ENCODE measurements around the gene WDR73. TPM values are rescaled to one million over a fixed set of nuclear protein-coding genes. Genes with fewer than 3 reads are reported as not detected.
A peak's percentile ranks its signal among the peaks of the same experiment; 100 is the strongest.

WDR73 gene
- polyA plus RNA-seq, 6 donors from 2014 or later = 15.0 to 22.2 (median 18.0) TPM

DNA sequence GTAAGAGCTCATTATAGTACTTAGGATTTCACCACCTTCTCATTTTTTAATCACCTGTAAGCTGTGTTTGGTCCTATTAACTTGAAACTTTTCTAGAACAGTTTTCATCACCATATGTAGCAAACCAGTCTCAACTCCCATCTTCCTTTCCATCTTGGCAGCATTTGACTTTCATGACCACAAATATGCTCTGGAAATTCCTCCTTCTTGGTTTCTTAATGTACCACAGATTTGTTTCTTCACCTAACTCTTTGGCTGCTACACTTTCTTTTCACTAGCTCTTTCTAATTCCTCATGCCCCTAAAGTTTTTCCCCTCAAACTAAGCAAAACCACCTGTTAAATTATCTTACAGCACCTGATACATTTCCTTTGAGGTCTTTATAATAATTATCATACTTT, 17.1 kb upstream of the WDR73 start:
- peak overlapping the region in 1 of 6 donors; percentile 24 for H3K27ac Mint-ChIP-seq
- H3K4me3 Mint-ChIP-seq = no peak overlapping the region
- ATAC-seq (ENCODE audit: low read depth in 2 of 2) (no peak), DNase-seq (no peak)
- H3K9me3 Mint-ChIP-seq = no peaks in the 10 kb centered on the region
- H3K36me3 Mint-ChIP-seq = peaks cover 4 to 23% of the 10 kb centered on the region in 2 donors
- H3K4me1 Mint-ChIP-seq = peaks cover 0 to 3% (median 0%) of the 10 kb centered on the region in 3 donors
- no peaks in the 10 kb centered on the region for H3K27me3 Mint-ChIP-seq

DNA sequence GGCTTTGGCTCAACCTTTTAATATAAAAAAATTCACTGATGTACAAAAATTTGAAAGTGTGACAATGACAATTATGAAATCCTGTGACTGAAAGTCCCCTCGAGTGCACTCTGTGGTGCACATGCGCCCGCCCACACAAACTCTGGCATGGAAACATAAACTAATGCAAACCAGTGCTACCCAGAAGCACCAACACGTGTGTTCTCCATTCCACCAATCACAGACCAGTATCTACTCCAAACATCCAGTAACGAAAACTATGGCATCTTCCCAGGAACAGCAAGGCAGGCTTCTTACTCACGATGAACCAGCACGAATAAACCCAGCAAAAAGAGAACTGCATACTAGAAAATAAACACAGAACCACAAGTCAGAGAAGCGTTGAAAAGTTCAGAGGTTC, 15.6 kb upstream of the WDR73 start:
- Mint-ChIP-seq H3K27ac (peak overlapping the region in 1 of 6 donors; percentile 64), H3K4me1 (peaks cover 0 to 3% (median 0%) of the 10 kb centered on the region in 3 donors), H3K27me3 (no peaks in the 10 kb centered on the region), H3K36me3 (peaks cover 4 to 23% of the 10 kb centered on the region in 2 donors), H3K4me3 (peak overlapping the region in 1 of 8 donors; percentile 16), H3K9me3 (no peaks in the 10 kb centered on the region)
- no peak for DNase-seq
- no peak for ATAC-seq (ENCODE audit: low read depth in 2 of 2)

DNA sequence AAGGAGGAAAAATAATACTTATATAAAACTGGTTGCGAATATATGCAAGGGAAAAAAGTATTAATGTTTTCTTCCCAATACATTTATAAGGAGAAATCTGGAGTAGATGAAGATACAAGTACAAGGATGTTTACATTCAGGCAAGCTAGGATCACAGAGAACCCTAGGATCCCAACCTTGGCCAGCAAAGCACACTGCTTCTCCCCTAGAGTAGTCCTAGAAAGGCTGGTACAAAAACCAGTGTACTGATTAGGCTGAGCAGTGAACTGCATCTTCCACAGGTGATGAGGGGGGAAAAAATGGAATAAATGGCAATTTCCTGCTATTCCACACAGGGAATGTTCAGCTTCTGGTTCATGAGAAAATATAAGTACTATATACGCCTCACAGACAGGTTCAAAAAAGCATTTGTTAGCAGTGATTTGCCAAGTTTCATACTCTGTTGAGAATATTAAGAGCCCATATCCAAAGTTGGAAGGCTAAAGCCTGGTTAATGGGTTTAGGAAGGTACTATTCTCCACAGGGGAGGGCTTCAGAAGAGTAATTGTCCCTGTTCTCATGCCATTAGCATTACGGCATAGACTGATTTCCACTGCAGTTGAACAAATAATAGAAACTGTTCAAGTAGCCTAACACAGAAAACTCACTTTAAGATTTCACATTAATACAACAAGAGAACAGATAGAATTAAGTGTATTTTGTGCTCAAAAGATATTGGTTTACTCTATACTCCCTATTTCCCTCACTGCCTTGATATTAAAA, 14.3 kb upstream of the WDR73 start:
- no peak overlapping the region for H3K4me3 Mint-ChIP-seq
- no peak for ATAC-seq (ENCODE audit: low read depth in 2 of 2)

DNA sequence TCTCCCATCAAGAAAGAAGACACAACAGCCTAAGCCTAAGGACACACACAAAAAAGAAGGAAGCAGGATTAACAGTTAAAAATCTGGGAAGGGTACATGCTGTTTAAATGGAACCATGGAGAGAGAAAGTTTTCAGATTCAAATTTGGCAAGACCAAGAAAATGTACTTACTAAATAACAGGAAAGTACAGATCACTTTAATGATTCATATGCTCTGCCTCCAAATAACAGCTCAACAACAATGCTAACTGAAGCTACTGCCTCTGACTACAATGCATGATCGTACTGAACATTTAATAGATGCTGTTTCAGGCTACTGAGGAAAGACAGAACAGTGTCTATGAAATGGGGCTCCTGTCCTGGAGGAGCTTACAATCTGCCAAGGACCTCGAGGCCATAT, 12.3 kb upstream of the WDR73 start:
- Mint-ChIP-seq H3K27ac (peak overlapping the region in 3 of 6 donors; percentile 24 to 79 (median 49)), H3K9me3 (no peaks in the 10 kb centered on the region), H3K27me3 (no peaks in the 10 kb centered on the region), H3K4me1 (no peaks in the 10 kb centered on the region), H3K36me3 (peaks cover 4 to 12% of the 10 kb centered on the region in 2 donors), H3K4me3 (no peak overlapping the region)
- ATAC-seq (ENCODE audit: low read depth in 2 of 2) (no peak), DNase-seq (no peak)

More for the DNA sequence above, 14.3 kb upstream of the WDR73 start:
- H3K36me3 Mint-ChIP-seq = peaks cover 4 to 20% of the 10 kb centered on the region in 2 donors
- no peaks in the 10 kb centered on the region for H3K27me3 Mint-ChIP-seq
- H3K9me3 Mint-ChIP-seq = no peaks in the 10 kb centered on the region
- DNase-seq = no peak
- H3K4me1 Mint-ChIP-seq = peaks cover 0 to 3% (median 0%) of the 10 kb centered on the region in 3 donors
- no peak overlapping the region for H3K27ac Mint-ChIP-seq

DNA sequence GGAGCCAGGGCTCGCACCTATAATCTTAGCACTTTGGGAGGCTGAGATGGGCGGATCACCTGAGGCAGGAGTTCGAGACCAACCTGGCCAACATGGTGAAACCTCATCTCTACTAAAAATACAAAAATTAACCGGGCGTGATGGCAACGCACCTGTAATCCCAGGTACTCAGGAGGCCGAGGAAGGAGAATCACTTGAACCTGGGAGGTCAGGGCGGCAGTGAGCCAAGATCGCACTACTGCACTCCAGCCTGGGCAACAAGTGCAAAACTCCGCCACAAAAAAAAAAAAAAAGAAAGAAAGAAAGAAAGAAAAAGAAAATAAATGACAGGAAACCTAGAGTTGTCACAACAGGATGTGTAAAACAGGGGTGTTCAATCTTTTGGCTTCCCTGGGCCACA, 6.9 kb upstream of the WDR73 start:
- ATAC-seq (ENCODE audit: low read depth in 2 of 2) = no peak
- H3K4me1 Mint-ChIP-seq = peaks cover 16 to 27% (median 23%) of the 10 kb centered on the region in 3 donors
- H3K9me3 Mint-ChIP-seq = no peaks in the 10 kb centered on the region
- H3K36me3 Mint-ChIP-seq = no peaks in the 10 kb centered on the region
- no peaks in the 10 kb centered on the region for H3K27me3 Mint-ChIP-seq
- peak overlapping the region in 1 of 6 donors; percentile 39 for H3K27ac Mint-ChIP-seq
- no peak for DNase-seq
- no peak overlapping the region for H3K4me3 Mint-ChIP-seq

DNA sequence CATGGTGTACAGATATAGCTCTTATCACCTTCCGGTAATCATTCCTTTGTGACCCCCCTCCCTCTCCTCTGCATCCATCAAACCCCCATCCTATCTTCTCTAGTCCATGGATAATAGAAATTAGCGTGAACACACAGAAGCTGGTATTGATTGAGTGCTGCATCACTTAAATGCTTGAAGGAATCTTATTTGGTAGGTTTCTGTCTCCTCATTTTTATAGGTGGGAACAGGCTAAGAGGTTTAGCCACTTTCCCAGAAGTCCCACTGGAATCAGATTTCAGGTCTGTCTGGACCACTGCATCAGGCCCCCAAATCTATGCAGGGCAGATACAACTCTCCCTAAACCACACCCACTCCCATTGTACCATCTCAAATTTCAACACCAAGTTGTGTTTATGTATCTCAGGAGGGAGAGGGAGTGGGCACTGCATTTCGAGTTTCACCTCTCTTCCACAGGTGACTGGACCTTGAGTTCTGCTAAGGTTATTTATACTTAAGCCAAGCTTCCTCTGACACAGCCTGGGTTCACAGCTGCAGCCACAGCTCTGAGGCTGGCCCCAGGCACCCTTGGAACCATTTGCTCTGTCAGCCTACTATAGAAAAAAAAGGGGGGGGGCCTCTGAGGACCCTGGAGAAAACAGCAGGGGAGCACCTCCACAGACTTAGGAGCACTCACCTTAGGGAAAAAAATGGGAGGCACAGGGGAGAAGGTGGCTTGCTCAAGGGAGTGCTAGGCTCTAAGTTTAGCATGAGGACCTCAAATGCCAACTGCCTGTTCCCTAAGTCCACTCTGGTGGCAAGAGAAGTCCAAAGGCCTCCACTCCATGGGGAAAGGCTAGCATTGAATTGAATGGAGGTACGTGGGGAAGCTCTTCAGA, 6.1 kb upstream of the WDR73 start:
- DNase-seq (no peak), ATAC-seq (ENCODE audit: low read depth in 2 of 2) (no peak)
- Mint-ChIP-seq H3K9me3 (no peaks in the 10 kb centered on the region), H3K27me3 (no peaks in the 10 kb centered on the region), H3K36me3 (no peaks in the 10 kb centered on the region), H3K4me3 (peak overlapping the region; percentile 5 to 99 (median 74)), H3K27ac (peak overlapping the region in 2 of 6 donors; percentile 32 to 69), H3K4me1 (peaks cover 24 to 32% (median 26%) of the 10 kb centered on the region in 3 donors)

DNA sequence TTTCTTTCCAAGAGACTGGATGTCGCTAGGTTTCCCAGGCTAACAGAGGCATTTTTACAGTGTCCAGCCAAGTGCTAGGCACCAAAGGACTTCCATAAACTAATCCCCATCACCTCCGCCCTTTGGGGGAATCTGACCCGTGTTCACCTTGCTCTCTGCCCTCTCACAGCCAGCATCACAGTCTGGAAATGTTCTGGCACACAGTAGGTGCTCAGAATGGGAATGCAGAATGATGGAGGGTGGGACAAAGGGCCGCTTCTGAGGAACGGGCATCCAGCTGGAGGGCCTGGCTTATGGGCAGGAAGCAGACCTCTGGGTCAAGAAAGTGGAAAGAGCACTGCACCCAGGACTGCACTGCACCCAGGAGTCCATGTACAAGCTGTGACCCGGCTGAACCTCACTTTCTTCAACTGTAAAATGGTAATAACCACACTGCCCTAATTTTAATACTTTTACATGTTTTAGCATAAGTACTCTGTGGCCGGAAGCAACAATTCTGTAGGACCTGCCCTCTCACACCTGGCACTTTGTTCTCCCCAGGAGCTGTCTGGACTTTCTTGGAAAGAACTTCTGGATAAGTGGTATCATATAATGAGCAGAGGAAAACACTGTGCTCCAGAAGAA, 4.8 kb upstream of the WDR73 start:
- Mint-ChIP-seq H3K9me3 (no peaks in the 10 kb centered on the region), H3K4me1 (peaks cover 29 to 41% (median 32%) of the 10 kb centered on the region in 3 donors), H3K36me3 (no peaks in the 10 kb centered on the region), H3K4me3 (peak overlapping the region; percentile 77 to 99 (median 88)), H3K27ac (peak overlapping the region in 5 of 6 donors; percentile 63 to 90 (median 74)), H3K27me3 (no peaks in the 10 kb centered on the region)
- ATAC-seq (ENCODE audit: low read depth in 2 of 2) = no peak
- DNase-seq = no peak

DNA sequence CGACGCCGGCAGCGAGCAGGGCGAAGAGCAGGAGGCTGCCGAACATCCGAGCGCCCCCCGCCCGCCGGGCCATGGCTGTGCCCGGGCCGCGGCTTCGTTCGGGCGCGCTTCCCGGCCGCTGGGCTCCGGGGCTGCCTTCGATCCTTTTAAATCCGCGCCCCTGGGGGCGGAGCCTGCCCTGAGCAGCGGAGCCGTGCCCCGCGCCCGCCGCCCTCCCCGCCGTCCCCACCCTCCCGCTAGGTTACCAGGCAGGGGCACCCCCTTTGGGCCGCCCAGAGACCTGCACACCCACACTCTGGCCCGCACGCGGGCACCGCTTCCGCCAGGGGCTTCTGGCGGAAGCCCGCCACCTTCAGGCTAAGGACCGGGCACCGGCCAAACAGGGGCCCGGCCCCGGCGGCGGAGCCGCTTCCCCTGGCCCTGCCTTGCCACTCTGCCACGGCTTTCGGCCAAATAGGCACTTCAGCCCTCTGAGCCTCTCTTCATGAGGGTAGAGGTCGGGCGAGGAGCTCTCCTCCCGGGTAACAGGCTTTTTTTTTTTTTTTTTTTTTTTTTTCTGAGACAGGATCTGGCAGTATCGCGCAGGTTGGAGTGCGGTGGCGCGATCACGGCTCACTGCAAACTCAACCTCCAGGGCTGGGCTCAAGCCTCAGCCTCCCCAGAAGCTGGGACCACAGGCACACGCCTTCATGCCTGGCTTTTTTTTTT, 4.2 kb upstream of the WDR73 start, which contains the start of gene NMB:
NMB (minus strand) TSS at position 120 of the 708 bp plus-strand sequence; CDS start at position 73, 47 bp downstream.
- Mint-ChIP-seq H3K27me3 (no peaks in the 10 kb centered on the region), H3K9me3 (no peaks in the 10 kb centered on the region), H3K4me3 (peak within 1 kb of the TSS; percentile 77 to 99 (median 88)), H3K36me3 (no peaks in the 10 kb centered on the region), H3K4me1 (peaks cover 31 to 47% (median 39%) of the 10 kb centered on the region in 3 donors), H3K27ac (peak within 1 kb of the TSS; percentile 74 to 90 (median 77))
- DNase-seq (peak; percentile 91), ATAC-seq (ENCODE audit: low read depth in 2 of 2) (peak; percentile 79 to 82)

DNA sequence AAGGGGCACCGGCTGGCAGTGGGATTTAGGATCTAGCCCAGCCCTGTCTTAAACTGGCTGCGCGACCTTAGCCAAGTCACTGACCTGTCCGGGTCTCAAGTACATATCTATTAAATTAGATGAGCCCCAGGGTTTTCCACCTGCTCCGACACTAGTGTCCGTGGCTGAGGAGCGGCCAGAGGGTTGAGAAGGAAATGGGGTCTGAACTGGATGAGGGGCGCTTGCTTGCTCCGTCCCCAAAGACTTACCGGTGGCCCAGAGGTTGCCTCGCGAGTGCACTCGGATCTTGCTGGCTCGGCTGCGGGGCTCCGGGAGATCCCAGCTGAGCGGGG, 3.6 kb upstream of the WDR73 start:
- H3K27ac Mint-ChIP-seq = peak overlapping the region in 2 of 6 donors; percentile 47 to 60

DNA sequence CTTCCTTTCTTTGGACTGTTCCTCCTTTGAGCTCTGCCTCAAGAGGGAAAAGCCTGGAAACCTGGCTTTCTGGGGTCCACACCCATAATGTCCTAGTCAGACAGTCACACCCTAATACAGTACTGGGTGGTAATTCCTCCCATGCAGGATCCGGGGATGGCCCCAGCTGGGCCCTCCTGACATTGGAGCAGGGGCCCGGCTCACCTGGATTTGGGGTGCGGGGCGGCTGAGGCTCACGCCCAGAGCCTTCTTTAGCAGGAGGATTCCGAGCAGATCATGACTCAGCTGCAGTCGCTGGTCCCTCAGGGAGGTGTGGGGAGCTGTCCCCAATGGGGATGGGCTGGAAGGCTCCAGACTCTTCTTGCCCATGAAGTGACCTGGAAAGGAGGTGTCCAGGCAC, 2.9 kb upstream of the WDR73 start:
- H3K27me3 Mint-ChIP-seq = no peaks in the 10 kb centered on the region
- ATAC-seq (ENCODE audit: low read depth in 2 of 2) (no peak), DNase-seq (no peak)
- peak overlapping the region in 7 of 8 donors; percentile 77 to 99 (median 83) for H3K4me3 Mint-ChIP-seq
- H3K36me3 Mint-ChIP-seq = no peaks in the 10 kb centered on the region
- no peaks in the 10 kb centered on the region for H3K9me3 Mint-ChIP-seq
- peak overlapping the region in 2 of 6 donors; percentile 3 to 60 for H3K27ac Mint-ChIP-seq
- peaks cover 36 to 52% (median 44%) of the 10 kb centered on the region in 3 donors for H3K4me1 Mint-ChIP-seq

More for the DNA sequence above, 3.6 kb upstream of the WDR73 start:
- Mint-ChIP-seq H3K4me3 (peak overlapping the region; percentile 77 to 99 (median 82)), H3K4me1 (peaks cover 31 to 47% (median 41%) of the 10 kb centered on the region in 3 donors), H3K36me3 (no peaks in the 10 kb centered on the region), H3K27me3 (no peaks in the 10 kb centered on the region), H3K9me3 (no peaks in the 10 kb centered on the region)
- ATAC-seq (ENCODE audit: low read depth in 2 of 2) = no peak
- DNase-seq = no peak

DNA sequence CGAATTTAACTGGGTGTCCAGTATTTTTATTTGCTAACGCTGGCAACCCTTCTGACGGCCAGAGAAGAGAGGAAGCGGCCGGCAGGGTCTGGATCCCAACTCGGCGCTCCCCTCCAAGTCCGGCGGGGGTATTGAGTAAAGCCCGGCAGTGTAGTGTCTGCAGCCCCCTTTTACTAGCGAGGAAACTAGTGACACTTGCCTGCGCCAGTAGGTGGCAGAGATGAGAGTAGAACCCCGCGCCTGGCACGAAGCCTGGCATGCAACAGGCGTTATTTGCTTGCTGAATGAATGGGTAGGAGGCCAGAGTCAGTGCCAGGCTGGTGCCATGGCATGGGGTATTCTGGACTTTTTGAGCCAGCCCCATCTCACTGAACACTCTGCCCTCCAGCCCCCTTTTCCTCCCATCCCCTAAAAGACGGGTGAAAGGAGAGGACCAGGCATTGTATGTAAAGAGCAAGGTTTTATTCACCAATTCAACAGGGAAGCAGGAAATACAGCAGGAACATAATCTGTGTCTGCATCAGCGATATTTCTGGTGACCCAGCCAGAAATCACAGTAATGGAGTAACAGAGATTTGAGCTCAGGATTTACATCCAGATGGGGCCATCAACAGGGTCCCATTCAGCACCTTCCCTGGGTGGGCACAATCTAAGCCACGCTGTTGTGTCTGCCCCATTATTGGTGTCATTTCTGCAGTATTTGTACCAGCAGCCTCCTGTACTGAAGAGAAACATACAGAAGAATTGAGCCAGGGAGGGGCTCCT, 788 bp upstream of the WDR73 start:
- Mint-ChIP-seq H3K9me3 (no peaks in the 10 kb centered on the region), H3K27me3 (no peaks in the 10 kb centered on the region), H3K27ac (peak overlapping the region in 4 of 6 donors; percentile 70 to 97 (median 92)), H3K4me1 (peaks cover 40 to 51% (median 41%) of the 10 kb centered on the region in 3 donors), H3K36me3 (peaks cover 0 to 9% of the 10 kb centered on the region in 2 donors), H3K4me3 (peak overlapping the region; percentile 88 to 99 (median 98))
- DNase-seq = peak; percentile 67
- ATAC-seq (ENCODE audit: low read depth in 2 of 2) = peak; percentile 39 to 43

DNA sequence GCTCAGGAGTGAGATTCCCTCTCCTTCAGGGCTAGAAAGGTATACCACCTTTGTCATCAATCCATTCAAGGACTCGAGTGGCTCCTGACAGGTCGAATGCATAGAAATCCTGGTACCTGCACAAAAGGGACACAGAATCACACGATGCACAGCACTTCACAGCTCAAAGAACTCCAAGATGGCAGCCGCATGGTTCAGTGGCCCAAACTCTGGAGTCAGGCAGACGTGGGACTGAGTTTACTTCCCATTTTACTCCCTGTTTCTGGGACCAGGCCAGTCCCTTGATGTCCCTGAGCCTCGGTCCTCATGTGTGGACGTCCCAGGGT, 536 bp downstream of the WDR73 start:
- Mint-ChIP-seq H3K27me3 (no peaks in the 10 kb centered on the region), H3K27ac (peak overlapping the region; percentile 86 to 99 (median 96)), H3K4me3 (peak overlapping the region; percentile 88 to 99 (median 98)), H3K4me1 (peaks cover 33 to 38% (median 38%) of the 10 kb centered on the region in 3 donors), H3K36me3 (peaks cover 5 to 16% of the 10 kb centered on the region in 2 donors), H3K9me3 (no peaks in the 10 kb centered on the region)
- no peak for ATAC-seq (ENCODE audit: low read depth in 2 of 2)
- DNase-seq = no peak
